GM23338 (cell line): ENCODE measurements around the gene CEP55. TPM values are rescaled to one million over a fixed set of nuclear protein-coding genes. Genes with fewer than 3 reads are reported as not detected.

Experiments used
- ATAC-seq: fragments of 200-7000 bp; cut with Tn5 transposase; 3 replicates; pipeline ENCODE4 v1.9.1; 2020
- DNase-seq: peaks from one replicate; pipeline ENCODE4 v3.0.0-alpha.2; 2015; ENCODE audit warnings: low spot score
- H2AFZ ChIP-seq: fragments of 200-600 bp; sonication (generic); 2 replicates; pipeline ENCODE4 v1.8.0; 2016; ENCODE audit warnings: antibody characterized with exemption, mild to moderate bottlenecking, moderate library complexity
- H3F3A ChIP-seq: fragments of 200-600 bp; sonication (generic); replicated peaks from 2 replicates; pipeline ENCODE4 v1.8.0; 2017; ENCODE audit warnings: antibody characterized with exemption, mixed run types, low read depth
- H3K27ac ChIP-seq: fragments of 200-600 bp; sonication (generic); 2 replicates; pipeline ENCODE4 v1.6.1; 2016; ENCODE audit warnings: low read depth
- H3K27me3 ChIP-seq: fragments of 200-600 bp; sonication (generic); 2 replicates; pipeline ENCODE4 v1.8.0; 2016; ENCODE audit warnings: mild to moderate bottlenecking, mixed run types, moderate library complexity; ENCODE audit not compliant: insufficient read depth
- H3K36me3 ChIP-seq: fragments of 200-600 bp; sonication (generic); 2 replicates; pipeline ENCODE4 v1.8.0; 2016; ENCODE audit warnings: mild to moderate bottlenecking; ENCODE audit not compliant: insufficient read depth
- H3K4me1 ChIP-seq: fragments of 200-600 bp; sonication (generic); 2 replicates; pipeline ENCODE4 v1.8.0; 2016; ENCODE audit warnings: mild to moderate bottlenecking, moderate library complexity; ENCODE audit not compliant: insufficient read depth
- H3K4me2 ChIP-seq: fragments of 200-600 bp; sonication (generic); 2 replicates; pipeline ENCODE4 v1.7.1; 2017; ENCODE audit warnings: mixed run types
- H3K4me3 ChIP-seq: fragments of 200-600 bp; sonication (generic); 2 replicates; pipeline ENCODE4 v1.6.1; 2016; ENCODE audit warnings: mixed run types
- H3K79me2 ChIP-seq: fragments of 200-600 bp; sonication (generic); replicated peaks from 2 replicates; pipeline ENCODE4 v1.8.0; 2017; ENCODE audit warnings: mild to moderate bottlenecking; ENCODE audit not compliant: insufficient read depth
- H3K9me2 ChIP-seq: fragments of 200-600 bp; sonication (generic); 2 replicates; pipeline ENCODE4 v1.8.0; 2017; ENCODE audit not compliant: insufficient read depth
- H4K20me1 ChIP-seq: fragments of 200-600 bp; sonication (generic); replicated peaks from 2 replicates; pipeline ENCODE4 v1.8.0; 2017; ENCODE audit warnings: mild to moderate bottlenecking; ENCODE audit not compliant: insufficient read depth
- H3K27ac Mint-ChIP-seq: 2 replicates; pipeline ENCODE4 v1.8.0; 2020; ENCODE audit warnings: inconsistent platforms, mild to moderate bottlenecking, moderate library complexity, mixed read lengths
- H3K27me3 Mint-ChIP-seq: 3 replicates; pipeline ENCODE4 v1.8.0; 2022; ENCODE audit warnings: low read depth, mild to moderate bottlenecking, moderate library complexity, mixed read lengths, inconsistent platforms; ENCODE audit not compliant: insufficient read depth, poor library complexity
- H3K36me3 Mint-ChIP-seq: 3 replicates; pipeline ENCODE4 v1.8.0; 2021; ENCODE audit warnings: low read depth, mild to moderate bottlenecking, inconsistent platforms, moderate library complexity, mixed read lengths
- H3K4me1 Mint-ChIP-seq: 3 replicates; pipeline ENCODE4 v1.8.0; 2020; ENCODE audit warnings: mild to moderate bottlenecking, inconsistent platforms, mixed read lengths
- H3K4me3 Mint-ChIP-seq: 3 replicates; pipeline ENCODE4 v1.8.0; 2021; ENCODE audit warnings: moderate library complexity, mild to moderate bottlenecking, inconsistent platforms, mixed read lengths
- H3K9me3 Mint-ChIP-seq: 3 replicates; pipeline ENCODE4 v1.8.0; 2020; ENCODE audit warnings: moderate library complexity, mild to moderate bottlenecking, inconsistent platforms, mixed read lengths
- CREB1 ChIP-seq: fragments of 250-450 bp; sonication (Bioruptor Pico); IDR thresholded peaks from 2 replicates; pipeline ENCODE4 v1.5.0; 2020; ENCODE audit warnings: low read depth, mild to moderate bottlenecking, moderate library complexity
- ETS1 ChIP-seq: IDR thresholded peaks from 2 replicates; pipeline ENCODE4 v1.6.1; 2016; ENCODE audit warnings: antibody characterized with exemption
- EZH2 ChIP-seq: fragments of 200-600 bp; sonication (generic); IDR thresholded peaks from one replicate; pipeline ENCODE4 v1.8.0; 2017; ENCODE audit warnings: antibody characterized with exemption, mild to moderate bottlenecking, low read depth; ENCODE audit not compliant: unreplicated experiment
- EZH2phosphoT487 ChIP-seq: fragments of 200-600 bp; sonication (generic); IDR thresholded peaks from one replicate; pipeline ENCODE4 v1.8.1; 2018; ENCODE audit warnings: antibody characterized with exemption; ENCODE audit not compliant: unreplicated experiment
- JUNB ChIP-seq: IDR thresholded peaks from one replicate; pipeline ENCODE4 v1.6.1; 2016; ENCODE audit warnings: antibody characterized with exemption; ENCODE audit not compliant: unreplicated experiment
- NANOG ChIP-seq: IDR thresholded peaks from 2 replicates; pipeline ENCODE4 v1.6.1; 2016; ENCODE audit warnings: antibody characterized with exemption, borderline replicate concordance
- POLR2AphosphoS5 ChIP-seq: IDR thresholded peaks from 2 replicates; pipeline ENCODE4 v1.6.1; 2016; ENCODE audit warnings: antibody characterized with exemption, low read depth
- STAT1 ChIP-seq: IDR thresholded peaks from one replicate; pipeline ENCODE4 v1.6.1; 2016; ENCODE audit warnings: antibody characterized with exemption; ENCODE audit not compliant: unreplicated experiment
- ZNF114 ChIP-seq: fragments of 250-450 bp; sonication (Bioruptor Pico); IDR thresholded peaks from 2 replicates; pipeline ENCODE4 v1.5.0; 2020; ENCODE audit warnings: mild to moderate bottlenecking, moderate library complexity
- ZNF331 ChIP-seq: fragments of 250-450 bp; sonication (Bioruptor Pico); IDR thresholded peaks from 2 replicates; pipeline ENCODE4 v1.5.0; 2020; ENCODE audit warnings: low read depth, mild to moderate bottlenecking, moderate library complexity
- polyA plus RNA-seq: library from polyadenylated mRNA; unstranded; fragments of >200 nt; fragmentation: Nextera tagmentation; extraction: Ambion mirVana; gene quantifications from 2 replicates; pipeline ENCODE4 v1.2.1, GENCODE V29; 2016
- total RNA-seq: library from RNA; depleted of rRNA; stranded (reverse); fragments of >200 nt; shearing (Covaris generic); gene quantifications from 2 replicates; pipeline ENCODE4 v1.2.3, GENCODE V29; 2014
- TF ChIP-seq, protein P1 (sequence below): fragments of 250-450 bp; sonication (Bioruptor Pico); IDR thresholded peaks from 2 replicates; pipeline ENCODE4 v1.5.0; 2020; ENCODE audit warnings: mild to moderate bottlenecking, moderate library complexity
- TF ChIP-seq, protein P2 (sequence below), 2 experiments: fragments of 200-600 bp in 1 of 2; sonication (generic) in 1 of 2; conservative IDR thresholded peaks; 2 replicates each; pipeline versions ENCODE4 v1.5.1 to v1.6.1; 2016 to 2017; ENCODE audit warnings: antibody characterized with exemption in 2 of 2, low read depth in 2 of 2, mild to moderate bottlenecking in 2 of 2, moderate library complexity in 1 of 2
- TF ChIP-seq, protein P3 (sequence below): IDR thresholded peaks from one replicate; pipeline ENCODE4 v1.6.1; 2018; ENCODE audit warnings: antibody characterized with exemption; ENCODE audit not compliant: unreplicated experiment

Gene CEP55
- total and polyA plus RNA-seq, 2 experiments from 2014 or later, result 12.4 to 22.4 TPM

DNA sequence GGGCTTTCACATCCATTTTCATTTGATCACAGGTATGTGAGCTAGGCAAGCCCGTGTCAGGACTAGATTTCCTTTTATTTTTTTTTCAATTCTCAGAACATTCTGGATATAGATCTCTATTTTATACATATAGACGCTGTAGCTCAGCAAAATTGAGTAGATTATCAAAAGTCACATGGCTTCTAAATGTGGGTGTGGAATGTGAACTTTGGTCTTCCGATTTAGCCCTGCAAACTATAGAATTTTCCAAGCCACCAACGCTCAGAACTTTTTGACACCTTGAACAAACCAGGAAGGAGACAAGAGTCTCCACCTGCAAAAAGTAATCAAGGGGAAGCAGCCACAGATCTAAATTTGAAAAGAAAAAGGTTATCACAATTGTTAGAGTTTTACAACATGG, 54.2 kb downstream of the CEP55 start:
- no peak overlapping the region for H3K4me3 ChIP-seq
- no peak overlapping the region for H3K27ac Mint-ChIP-seq
- ATAC-seq, result no peak
- DNase-seq, result no peak
- H3K27ac ChIP-seq, result no peak overlapping the region
- no peak overlapping the region for H2AFZ ChIP-seq
- peaks cover 7% of the 10 kb centered on the region for H3K27me3 Mint-ChIP-seq
- no peaks in the 10 kb centered on the region for H3K27me3 ChIP-seq
- H3K9me2 ChIP-seq, result no peaks in the 10 kb centered on the region
- H3F3A ChIP-seq, result no peaks in the 10 kb centered on the region
- H3K4me3 Mint-ChIP-seq, result no peak overlapping the region
- no peaks in the 10 kb centered on the region for H4K20me1 ChIP-seq
- peaks cover 9% of the 10 kb centered on the region for H3K4me1 Mint-ChIP-seq
- no peaks in the 10 kb centered on the region for H3K9me3 Mint-ChIP-seq
- no peaks in the 10 kb centered on the region for H3K79me2 ChIP-seq
- H3K4me2 ChIP-seq, result no peak overlapping the region
- H3K4me1 ChIP-seq, result peaks cover 6% of the 10 kb centered on the region; the same call in 1 of the 2 replicates
- TF ChIP-seq POLR2AphosphoS5 (no peak), ZNF331 (CRISPR knock-in tag) (no peak), EZH2phosphoT487 (no peak), CREB1 (CRISPR knock-in tag) (no peak), EZH2 (no peak), ZNF114 (CRISPR knock-in tag) (no peak), ETS1 (no peak), STAT1 (no peak), NANOG (no peak), JUNB (no peak)
- TF ChIP-seq, protein P1, sequence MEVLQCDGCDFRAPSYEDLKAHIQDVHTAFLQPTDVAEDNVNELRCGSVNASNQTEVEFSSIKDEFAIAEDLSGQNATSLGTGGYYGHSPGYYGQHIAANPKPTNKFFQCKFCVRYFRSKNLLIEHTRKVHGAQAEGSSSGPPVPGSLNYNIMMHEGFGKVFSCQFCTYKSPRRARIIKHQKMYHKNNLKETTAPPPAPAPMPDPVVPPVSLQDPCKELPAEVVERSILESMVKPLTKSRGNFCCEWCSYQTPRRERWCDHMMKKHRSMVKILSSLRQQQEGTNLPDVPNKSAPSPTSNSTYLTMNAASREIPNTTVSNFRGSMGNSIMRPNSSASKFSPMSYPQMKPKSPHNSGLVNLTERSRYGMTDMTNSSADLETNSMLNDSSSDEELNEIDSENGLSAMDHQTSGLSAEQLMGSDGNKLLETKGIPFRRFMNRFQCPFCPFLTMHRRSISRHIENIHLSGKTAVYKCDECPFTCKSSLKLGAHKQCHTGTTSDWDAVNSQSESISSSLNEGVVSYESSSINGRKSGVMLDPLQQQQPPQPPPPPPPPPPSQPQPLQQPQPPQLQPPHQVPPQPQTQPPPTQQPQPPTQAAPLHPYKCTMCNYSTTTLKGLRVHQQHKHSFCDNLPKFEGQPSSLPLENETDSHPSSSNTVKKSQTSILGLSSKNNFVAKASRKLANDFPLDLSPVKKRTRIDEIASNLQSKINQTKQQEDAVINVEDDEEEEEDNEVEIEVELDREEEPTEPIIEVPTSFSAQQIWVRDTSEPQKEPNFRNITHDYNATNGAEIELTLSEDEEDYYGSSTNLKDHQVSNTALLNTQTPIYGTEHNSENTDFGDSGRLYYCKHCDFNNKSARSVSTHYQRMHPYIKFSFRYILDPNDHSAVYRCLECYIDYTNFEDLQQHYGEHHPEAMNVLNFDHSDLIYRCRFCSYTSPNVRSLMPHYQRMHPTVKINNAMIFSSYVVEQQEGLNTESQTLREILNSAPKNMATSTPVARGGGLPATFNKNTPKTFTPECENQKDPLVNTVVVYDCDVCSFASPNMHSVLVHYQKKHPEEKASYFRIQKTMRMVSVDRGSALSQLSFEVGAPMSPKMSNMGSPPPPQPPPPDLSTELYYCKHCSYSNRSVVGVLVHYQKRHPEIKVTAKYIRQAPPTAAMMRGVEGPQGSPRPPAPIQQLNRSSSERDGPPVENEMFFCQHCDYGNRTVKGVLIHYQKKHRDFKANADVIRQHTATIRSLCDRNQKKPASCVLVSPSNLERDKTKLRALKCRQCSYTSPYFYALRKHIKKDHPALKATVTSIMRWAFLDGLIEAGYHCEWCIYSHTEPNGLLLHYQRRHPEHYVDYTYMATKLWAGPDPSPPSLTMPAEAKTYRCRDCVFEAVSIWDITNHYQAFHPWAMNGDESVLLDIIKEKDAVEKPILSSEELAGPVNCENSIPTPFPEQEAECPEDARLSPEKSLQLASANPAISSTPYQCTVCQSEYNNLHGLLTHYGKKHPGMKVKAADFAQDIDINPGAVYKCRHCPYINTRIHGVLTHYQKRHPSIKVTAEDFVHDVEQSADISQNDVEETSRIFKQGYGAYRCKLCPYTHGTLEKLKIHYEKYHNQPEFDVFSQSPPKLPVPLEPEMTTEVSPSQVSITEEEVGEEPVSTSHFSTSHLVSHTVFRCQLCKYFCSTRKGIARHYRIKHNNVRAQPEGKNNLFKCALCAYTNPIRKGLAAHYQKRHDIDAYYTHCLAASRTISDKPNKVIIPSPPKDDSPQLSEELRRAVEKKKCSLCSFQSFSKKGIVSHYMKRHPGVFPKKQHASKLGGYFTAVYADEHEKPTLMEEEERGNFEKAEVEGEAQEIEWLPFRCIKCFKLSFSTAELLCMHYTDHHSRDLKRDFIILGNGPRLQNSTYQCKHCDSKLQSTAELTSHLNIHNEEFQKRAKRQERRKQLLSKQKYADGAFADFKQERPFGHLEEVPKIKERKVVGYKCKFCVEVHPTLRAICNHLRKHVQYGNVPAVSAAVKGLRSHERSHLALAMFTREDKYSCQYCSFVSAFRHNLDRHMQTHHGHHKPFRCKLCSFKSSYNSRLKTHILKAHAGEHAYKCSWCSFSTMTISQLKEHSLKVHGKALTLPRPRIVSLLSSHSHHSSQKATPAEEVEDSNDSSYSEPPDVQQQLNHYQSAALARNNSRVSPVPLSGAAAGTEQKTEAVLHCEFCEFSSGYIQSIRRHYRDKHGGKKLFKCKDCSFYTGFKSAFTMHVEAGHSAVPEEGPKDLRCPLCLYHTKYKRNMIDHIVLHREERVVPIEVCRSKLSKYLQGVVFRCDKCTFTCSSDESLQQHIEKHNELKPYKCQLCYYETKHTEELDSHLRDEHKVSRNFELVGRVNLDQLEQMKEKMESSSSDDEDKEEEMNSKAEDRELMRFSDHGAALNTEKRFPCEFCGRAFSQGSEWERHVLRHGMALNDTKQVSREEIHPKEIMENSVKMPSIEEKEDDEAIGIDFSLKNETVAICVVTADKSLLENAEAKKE (CRISPR knock-in tag), result no peak
- TF ChIP-seq, protein P2, sequence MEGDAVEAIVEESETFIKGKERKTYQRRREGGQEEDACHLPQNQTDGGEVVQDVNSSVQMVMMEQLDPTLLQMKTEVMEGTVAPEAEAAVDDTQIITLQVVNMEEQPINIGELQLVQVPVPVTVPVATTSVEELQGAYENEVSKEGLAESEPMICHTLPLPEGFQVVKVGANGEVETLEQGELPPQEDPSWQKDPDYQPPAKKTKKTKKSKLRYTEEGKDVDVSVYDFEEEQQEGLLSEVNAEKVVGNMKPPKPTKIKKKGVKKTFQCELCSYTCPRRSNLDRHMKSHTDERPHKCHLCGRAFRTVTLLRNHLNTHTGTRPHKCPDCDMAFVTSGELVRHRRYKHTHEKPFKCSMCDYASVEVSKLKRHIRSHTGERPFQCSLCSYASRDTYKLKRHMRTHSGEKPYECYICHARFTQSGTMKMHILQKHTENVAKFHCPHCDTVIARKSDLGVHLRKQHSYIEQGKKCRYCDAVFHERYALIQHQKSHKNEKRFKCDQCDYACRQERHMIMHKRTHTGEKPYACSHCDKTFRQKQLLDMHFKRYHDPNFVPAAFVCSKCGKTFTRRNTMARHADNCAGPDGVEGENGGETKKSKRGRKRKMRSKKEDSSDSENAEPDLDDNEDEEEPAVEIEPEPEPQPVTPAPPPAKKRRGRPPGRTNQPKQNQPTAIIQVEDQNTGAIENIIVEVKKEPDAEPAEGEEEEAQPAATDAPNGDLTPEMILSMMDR (conservative IDR thresholded peaks at IDR 0.05; ENCODE audit: low read depth in 2 of 2), result no peak
- TF ChIP-seq, protein P3, sequence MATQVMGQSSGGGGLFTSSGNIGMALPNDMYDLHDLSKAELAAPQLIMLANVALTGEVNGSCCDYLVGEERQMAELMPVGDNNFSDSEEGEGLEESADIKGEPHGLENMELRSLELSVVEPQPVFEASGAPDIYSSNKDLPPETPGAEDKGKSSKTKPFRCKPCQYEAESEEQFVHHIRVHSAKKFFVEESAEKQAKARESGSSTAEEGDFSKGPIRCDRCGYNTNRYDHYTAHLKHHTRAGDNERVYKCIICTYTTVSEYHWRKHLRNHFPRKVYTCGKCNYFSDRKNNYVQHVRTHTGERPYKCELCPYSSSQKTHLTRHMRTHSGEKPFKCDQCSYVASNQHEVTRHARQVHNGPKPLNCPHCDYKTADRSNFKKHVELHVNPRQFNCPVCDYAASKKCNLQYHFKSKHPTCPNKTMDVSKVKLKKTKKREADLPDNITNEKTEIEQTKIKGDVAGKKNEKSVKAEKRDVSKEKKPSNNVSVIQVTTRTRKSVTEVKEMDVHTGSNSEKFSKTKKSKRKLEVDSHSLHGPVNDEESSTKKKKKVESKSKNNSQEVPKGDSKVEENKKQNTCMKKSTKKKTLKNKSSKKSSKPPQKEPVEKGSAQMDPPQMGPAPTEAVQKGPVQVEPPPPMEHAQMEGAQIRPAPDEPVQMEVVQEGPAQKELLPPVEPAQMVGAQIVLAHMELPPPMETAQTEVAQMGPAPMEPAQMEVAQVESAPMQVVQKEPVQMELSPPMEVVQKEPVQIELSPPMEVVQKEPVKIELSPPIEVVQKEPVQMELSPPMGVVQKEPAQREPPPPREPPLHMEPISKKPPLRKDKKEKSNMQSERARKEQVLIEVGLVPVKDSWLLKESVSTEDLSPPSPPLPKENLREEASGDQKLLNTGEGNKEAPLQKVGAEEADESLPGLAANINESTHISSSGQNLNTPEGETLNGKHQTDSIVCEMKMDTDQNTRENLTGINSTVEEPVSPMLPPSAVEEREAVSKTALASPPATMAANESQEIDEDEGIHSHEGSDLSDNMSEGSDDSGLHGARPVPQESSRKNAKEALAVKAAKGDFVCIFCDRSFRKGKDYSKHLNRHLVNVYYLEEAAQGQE, result no peak
- no peaks in the 10 kb centered on the region for H3K36me3 Mint-ChIP-seq
- H3K36me3 ChIP-seq, result no peaks in the 10 kb centered on the region
